ENCODE data around the gene CLCF1. TPM values are rescaled to one million over a fixed set of nuclear protein-coding genes. Genes with fewer than 3 reads are reported as not detected.

CLCF1 gene
- 13.9 and 22.7 TPM in 2 replicates for total RNA-seq

DNA sequence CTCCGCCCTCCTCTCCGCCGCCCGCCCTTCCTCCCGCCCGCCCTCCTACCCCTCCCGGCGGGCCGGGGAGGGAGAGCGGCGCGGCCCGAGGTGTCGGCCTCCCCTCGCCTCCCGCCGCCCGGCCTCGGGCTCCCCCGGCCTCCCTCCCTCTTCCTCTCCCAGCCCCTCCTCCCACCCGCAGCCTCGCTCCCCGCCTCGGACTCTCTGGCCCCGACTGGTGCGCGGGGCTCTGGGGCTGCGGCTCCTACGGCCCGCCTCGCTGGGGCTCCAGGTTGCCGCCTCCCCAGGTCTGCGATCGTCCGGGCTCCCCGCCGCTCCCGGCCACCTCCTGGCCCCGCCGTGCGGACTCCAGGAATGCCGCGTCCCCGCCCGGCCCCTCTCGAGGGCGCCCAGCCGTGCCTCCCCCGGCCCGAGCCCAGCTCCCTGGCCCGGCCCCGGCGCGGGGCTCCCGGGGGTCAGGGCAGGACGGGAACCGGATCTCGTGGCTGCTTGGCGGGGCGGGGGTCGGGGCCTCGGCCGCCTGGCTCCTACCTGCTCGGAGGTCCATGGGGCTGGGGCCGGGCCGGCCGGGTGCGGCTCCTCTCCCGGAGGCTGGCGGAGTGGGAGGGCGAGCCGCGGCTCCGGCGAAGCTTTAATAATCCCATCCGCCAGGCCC is at the start of gene CLCF1:
TSS of gene CLCF1 (minus strand) at position 606 of the 655 bp plus-strand sequence. CDS start at position 547, 59 bp downstream.
- no peak for DNase-seq (ENCODE audit: low read depth)

DNA sequence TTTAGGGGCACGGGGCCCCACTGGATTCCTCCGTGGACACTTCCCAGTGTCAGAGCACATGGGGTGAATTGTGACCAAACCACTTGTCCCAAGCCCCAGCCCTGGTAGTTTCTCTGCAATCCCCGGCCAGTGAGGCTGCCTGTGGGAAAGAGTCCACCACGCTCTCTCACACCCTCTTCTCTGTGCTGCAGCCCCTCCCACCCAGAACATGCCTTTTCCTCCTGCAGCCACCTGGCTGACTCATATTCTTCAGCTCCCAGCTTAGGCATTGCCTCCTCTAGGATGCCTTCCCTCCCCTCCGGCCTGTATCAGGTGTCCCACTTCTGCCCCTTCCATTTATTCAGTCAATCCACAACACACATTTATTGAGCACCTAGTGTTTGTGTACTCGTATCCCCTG is 49.5 kb upstream of the CLCF1 start:
- peak; percentile 25 for DNase-seq (ENCODE audit: low read depth)

DNA sequence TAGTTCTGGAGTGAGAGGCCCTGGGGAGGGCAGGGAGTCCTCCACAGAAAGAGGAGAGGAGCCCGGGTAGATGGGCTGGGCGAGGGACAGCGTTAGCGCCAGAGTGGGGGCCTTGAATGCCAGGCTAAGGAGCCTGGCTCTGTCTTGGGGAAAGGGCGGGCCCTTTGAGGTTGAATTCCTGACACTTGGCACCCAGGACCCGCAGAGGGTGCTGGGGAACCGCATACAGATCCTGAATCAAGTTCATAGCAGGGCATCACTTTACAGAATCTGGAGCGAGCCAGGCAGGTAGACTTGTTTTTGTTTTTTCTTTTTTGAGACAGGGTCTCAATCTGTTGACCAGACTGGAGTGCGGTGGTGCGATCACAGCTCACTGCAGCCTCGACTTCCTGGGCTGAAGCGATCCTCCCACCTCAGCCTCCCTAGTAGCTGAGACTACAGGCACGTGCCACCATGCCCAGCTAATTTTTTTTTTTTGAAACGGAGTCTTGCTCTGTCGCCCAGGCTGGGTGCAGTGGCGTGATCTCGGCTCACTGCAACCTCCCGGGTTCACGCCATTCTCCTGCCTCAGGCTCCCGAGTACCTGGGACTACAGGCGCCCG is 48.1 kb upstream of the CLCF1 start:
- no peak for DNase-seq (ENCODE audit: low read depth)

DNA sequence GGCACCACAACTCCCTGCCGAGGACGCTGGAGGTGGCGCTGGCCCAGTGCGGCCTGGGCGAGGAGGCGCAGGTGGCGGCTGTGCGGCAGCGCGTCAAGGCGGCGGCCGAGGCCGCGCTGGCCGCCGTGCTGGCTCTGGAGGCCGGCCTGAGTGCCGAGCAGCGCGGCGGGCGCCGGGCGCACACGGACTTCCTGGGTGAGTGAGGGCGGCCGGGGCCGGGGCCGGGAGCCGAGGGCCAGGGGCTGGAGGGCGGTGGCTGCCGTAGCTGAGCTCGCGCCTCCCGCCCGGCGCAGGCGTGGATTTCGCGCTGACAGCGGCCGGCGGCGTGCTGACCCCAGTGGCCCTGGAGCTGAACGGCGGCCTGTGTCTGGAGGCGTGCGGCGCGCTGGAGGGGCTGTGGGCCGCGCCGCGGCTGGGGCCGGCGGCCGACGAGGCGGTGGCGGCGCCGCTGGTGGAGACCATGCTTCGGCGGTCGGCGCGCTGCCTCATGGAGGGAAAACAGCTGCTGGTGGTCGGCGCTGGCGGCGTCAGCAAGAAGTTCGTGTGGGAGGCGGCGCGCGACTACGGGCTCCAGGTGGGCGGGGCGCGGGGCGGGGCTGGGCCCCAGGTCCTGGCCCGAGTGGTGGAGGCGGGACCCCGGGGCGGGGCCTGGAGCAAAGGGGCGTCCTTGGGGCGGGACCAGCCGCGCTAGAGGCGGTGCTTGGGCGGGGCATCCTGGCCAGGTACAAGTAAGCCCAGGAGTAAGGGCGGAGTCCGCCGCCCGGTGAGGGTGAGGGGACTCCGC is 47.4 kb upstream of the CLCF1 start:
- DNase-seq (ENCODE audit: low read depth): peak; percentile 61

DNA sequence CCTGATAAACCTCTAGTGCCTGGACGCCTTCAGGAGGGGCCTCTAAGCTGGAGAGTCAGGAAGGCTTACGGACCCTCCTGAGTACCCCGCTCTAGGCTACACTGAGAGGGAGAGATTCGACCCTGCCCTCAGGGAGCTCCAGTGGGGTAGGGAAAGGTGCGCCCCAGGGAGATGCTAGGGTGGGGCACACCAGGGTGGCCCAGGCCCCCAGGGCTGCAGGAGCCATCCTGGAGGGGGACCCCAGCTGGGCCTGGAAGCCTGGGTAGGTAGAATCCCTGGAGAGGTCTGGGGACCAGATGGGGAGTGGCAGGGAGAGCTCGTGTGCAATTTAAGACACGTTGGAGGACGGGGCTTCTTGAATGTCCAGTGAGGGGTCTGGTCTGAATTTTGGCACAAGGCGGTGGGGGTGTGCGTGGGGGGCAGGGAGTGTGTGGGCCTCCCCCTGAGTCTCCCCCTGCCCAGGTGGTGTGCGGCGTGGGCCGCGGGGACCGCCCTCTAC is 46.8 kb upstream of the CLCF1 start:
- DNase-seq (ENCODE audit: low read depth): no peak

DNA sequence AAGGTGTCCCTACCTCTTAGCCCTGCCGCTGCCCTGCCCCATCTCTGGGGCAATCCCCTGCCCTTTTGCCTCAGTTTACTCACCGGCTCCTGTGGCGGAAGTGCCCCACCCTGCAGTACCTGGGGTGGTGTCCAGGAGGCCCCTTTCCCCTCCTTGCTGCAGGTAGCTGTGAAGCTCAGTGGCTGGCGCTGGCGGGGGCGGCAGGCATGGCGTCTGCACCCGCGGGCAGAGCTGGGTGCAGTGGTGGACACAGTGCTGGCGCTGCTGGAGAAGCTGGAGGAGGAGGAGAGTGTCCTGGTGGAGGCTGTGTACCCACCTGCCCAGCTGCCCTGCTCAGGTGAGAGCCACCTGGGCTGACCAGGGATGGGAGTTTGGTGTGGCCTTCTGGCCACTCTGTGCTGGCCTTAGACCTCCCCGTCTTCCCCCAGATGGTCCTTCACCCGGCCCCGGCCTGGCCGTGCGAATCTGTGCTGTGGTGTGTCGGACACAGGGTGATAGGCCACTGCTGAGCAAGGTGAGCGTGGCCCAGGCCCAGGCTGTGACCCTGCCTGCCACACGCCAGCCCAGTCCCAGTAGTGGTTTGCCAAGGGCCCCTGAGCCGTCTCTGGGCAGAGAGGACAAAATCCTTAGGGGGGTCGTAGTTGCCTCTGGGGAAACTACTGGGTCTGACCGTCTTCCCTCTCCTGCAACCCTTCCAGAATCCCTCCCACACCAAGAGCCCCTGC is 46.1 kb upstream of the CLCF1 start:
- no peak for DNase-seq (ENCODE audit: low read depth)

DNA sequence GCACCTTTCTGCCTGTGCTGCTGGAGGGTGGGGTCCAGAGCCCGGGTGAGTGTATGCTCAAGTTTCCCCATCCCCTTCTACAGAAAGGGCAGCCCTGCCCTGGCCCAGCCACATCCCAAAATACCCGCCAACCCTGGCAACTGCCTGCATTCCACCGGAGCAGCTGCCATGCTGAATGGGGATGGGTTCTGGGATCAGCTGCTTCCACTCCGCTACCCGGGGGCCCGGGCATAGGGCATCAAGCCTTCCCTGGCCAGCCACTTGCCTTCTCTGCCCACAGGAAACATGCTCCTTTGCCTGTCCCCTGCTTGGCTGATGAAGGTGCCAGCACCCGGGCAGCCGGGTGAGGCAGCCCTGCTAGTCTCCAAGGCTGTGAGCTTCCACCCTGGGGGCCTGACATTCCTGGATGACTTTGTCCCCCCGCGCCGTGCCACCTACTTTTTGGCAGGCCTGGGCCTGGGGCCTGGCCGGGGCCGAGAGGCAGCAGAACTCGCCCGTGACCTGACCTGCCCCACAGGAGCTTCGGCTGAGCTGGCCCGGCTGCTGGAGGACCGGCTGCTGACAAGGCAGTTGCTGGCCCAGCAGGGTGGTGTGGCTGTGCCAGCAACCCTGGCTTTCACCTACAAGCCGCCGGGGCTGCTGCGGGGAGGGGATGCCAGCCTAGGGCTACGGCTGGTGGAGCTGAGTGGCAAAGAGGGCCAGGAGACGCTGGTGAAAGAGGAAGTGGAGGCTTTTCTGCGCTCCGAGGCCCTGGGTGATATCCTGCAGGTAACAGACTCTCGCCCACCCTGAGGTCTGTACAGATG is 45.3 kb upstream of the CLCF1 start:
- DNase-seq (ENCODE audit: low read depth): no peak

DNA sequence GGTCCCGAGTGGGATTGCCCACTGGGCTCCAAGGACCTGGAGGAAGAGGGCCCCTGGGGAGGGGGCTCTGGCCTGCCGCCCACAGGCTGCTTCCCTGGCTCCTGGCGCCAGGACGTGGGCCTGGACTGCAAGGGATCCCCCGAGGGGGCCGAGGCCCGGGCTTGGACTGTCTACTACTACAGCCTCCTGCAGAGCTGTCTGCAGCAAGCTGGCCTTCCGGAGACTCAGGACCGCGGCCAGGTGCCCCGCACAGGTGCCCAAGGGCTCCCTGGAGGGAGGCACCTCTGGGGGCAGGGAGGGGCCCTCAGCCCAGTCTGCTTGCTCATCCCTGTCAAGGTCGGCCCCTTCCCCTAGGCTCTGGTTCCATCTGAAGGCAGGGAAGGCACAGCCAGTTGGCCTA is 44.0 kb upstream of the CLCF1 start:
- DNase-seq (ENCODE audit: low read depth): no peak

DNA sequence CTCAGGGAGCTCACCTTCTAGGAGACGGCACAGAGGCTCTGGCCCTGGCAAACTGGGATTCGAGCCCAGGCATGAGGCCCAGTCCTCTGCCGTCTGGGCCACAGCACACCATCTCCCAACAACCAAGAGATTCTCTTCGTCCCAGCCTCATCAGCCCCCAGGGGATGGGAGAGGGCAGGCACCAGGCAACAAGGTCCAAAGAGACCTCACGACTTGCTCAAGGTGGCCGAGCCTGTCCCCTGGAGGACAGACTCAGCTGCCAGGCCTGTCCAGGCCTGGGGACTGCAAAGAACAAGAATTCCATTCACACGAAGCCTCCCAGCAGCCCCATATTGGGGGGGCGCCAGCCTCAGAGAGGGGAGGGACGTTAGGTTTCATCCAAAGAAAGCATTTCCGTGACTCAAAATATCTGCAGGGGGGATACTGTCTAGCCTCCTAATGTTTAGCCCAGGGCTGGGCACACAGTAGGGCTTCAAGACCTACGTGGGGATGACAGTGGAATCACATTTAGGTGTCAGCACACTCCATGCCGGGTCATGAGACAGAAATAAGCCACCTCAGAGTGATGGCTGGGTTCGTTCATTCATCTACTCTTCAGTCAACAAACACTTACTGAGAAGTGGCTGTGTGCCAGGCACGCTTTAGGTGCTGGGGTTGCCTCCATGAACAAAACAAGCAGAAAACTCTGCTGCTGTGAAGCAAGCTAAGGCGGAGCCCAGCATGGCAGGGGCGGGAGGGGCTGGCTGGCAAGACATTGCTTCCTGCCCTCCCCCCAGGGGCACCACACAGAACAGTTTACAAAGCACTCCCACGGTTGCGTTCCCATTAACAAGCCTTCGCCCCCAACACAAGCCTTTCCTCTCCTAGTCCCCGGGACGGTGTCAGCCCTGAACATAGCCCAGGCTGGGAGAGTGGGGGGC is 43.3 kb upstream of the CLCF1 start:
- peak; percentile 24 for DNase-seq (ENCODE audit: low read depth)

DNA sequence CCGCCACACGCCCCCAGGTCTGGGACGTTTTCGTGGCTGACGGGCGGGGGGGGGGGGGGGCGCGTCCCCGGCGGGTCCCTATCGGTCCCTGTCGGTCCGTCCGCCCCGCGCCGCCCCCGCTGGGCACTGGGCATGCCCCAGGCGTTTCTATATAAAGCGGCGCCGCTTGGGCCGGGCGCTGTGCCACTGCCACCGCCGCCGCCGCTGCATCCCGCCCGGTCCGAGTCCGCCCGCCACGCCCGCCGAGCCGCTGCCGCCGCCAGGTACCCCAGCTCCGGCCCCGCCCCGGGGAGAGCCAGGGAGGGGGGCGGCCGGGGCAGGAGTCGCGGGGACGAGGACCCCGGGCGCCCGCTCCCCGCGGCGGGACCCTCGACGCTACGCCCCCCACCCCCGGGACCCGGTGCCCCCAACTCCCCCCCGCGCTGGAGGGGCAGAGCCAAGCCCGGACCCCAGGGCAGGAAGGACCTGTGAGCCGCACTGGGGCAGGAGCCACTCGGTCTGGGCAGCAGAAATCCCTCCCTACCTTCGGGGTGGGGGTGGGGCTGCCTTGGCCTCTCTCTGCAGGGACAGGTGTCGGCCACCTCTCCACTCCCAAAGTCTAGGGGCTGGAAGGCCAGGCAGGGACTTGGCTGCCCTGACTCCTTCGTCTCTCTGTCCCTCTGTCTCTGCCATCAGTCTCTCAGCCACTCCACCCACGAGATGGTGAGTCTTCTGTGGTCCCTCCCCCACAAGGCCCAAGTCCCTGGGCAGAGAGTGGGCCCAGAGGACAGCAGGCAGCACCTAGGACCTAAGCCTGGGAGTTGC is 42.3 kb upstream of the CLCF1 start, which contains the start of gene CARNS1:
TSS of gene CARNS1 (plus strand) at position 178 of the 804 bp plus-strand sequence. CDS start at position 700, 522 bp downstream.
- DNase-seq (ENCODE audit: low read depth): no peak

DNA sequence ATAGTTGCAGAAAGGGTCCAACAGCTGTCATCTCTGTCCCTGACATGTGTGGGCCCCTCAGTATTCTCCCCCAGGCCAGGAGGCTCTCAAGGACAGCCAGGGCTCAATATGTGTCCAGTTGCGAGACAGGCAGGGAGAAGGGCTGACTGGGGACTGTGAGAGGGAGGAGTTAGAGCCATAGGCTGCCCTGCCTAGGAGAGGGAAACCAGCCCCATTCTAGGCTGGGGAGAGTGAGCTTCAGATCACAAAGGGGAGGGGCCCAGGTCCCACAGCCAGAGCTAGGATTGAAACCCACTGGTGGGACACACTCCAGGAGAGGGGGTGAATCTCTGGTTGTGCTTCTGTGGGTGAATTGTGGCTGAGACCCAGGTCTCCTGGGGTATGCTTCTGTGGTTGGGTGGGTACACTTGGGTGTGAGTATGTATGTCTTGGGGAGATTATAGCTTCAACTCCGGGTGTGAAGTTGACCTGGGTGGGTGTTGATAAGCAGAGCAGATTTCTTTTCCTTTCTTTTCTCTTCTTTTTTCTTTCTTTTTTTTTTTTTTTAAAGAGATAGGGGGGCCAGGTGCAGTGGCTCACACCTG is 40.0 kb upstream of the CLCF1 start:
- DNase-seq (ENCODE audit: low read depth): no peak

DNA sequence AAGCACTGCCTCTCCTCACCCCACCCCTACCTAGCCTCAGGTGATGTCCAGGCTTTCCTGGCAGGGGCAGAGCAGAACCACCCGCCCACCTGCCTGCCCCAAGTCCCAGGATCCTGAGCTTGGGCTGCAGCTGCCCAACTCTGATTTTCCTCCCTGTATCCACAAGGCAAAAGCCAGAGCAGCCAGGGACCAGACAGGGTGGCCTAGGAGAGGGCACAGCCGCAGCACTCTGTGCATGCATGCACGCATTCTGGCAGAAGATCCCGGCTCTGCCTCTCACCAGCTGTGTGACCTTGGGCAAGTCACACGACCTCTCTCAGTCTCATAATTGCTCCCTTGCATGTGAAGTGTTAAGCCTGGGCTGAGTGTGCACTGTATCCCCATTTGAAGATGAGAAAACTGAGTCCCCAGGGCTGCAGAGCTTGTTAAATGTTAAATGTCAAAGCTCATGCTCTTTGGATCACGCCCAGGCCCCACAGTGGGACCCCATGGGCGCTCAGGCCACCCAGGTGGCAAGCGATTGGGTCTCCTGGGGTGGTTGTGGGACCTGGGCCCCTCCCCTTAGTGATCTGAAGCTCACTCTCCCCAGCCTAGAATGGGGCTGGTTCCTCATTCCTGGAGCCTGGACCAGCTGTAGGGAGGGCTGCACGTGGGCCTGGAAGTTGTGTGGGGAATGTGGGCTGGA is 39.2 kb upstream of the CLCF1 start:
- no peak for DNase-seq (ENCODE audit: low read depth)

DNA sequence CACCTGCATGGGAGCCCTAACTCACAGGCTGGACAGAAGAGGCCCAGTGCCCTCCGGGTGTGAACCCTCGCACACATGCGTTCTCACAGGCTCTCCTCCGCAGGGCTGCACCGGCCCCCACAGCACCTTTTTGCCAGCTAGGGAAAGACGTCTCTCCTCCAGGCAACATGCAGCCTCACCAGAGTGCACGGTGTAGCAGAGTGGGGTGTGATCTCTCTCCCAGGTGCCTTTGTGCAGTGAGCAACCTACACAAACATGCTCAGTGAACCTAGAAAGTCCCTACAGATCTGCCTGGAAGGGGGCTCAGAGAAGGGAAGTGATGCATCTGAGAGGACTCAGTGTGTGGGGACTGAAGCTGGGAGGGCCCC is 38.4 kb upstream of the CLCF1 start:
- DNase-seq (ENCODE audit: low read depth): no peak

DNA sequence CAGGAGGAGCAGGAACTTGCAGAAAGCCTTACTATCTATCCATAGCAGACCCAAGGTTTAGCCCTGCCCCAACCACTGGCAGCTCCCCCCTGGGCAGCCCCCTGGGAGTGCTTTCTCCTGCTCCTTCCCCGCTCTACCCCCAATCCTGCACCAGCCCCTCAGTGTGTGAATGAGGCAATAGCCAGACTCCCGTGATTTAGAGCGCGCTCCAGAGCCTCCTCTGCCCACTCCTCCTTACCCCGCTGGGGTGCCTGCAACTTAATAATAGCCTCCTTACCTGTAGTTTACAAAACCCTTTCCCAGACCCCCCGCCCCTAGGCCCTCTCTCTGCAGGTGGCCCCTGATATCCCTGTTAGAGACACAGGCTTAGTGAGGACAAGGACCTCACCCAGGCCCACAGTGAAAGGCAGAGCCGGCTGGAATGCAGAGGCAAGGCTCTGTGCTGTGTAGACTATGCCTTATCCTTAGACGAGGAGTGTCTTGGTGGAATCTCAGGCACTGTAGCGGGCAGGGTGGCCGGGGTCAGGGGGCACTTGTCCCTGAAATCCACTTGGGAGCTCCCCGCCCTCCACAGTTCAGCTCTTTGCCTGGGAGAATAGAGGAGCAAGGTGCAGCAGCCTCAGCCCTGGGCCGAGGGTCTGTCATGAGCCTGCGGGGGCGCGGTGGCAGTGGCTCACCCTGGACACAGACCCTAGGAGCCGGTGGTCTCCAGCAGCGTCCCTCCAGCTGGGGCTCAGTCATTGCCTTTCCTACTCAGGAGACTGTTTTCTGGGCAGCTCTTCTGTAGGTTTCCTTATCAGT is 37.8 kb upstream of the CLCF1 start:
- no peak for DNase-seq (ENCODE audit: low read depth)

DNA sequence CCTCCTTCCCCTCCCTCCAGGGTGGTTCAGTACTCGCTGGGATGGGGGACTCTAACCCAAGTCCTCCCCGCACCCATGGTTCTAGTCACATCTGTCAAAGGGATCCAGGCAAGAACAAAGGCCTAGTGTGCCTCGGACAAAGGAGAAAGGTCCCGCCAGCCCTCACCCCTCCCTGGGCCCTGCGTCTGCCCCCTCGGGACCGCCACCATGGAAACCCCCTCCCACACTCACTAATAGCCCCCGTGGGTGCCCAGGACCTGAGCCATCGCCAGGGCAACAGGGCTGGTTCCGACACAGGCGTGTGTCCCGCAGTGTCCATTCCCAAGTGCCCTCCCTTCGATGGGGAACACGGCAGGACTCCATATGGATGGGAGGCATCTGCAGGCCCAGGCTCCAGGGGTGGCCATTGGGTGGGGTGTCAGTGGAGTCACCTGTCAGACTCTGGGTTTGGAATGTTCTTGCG is 37.0 kb upstream of the CLCF1 start:
- DNase-seq (ENCODE audit: low read depth): no peak

DNA sequence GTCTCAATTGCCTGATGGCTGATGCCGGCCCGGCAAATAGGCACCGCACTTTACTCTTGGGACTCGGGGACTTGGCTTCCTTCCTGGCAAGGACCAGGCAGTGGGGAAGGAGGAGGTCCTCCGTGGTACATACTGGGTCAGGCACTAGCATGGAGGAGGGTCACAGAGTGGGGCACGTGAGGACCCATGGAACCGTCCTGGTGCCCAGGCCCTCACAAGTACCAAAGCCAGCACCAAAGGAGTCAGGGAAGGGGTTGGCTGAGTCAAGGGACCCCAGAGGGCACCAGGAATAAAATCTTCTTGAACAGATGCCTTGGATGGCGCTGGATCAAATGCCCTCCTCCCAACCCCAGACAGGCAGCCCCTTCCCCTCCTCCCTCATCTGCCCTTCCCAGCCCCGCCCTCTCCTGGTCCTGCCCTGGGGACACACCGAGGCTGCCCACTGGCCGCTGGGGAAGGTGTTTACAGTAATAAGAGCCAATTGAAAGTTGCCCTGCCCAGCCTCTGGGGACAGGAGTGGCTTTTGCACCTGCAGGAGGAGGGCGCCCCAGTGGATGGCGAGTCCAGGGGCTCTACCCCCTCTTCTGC is 36.5 kb upstream of the CLCF1 start:
- DNase-seq (ENCODE audit: low read depth): no peak

DNA sequence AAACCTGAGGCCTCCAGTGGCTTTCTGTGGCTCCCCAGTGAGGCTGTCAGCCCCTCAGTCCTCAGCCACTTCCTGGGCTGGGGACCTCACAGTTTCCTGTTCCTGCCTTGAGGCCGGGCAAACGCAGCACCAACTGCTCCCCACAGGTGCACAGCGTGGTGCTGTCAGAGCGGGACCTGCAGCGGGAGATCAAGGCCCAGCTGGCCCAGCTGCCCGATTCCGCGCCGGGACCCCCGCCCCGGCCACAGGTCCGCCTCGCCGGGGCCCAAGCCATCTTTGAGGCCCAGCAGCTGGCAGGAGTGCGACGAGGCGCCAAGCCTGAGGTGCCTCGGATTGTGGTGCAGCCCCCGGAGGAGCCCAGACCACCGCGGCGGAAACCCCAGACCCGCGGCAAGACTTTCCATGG is 35.9 kb upstream of the CLCF1 start:
- DNase-seq (ENCODE audit: low read depth): no peak
